HUES64 (cell line): ENCODE measurements around the gene GLT8D1.

ENCODE experiments used
- H3K27ac ChIP-seq: 2 replicates; pipeline ENCODE4 v1.7.0; 2013; ENCODE audit warnings: low read depth, low read length, inconsistent platforms
- H3K27me3 ChIP-seq: 2 replicates; pipeline ENCODE4 v1.6.1; 2013; ENCODE audit warnings: mild to moderate bottlenecking, low read length; ENCODE audit not compliant: insufficient read depth
- H3K36me3 ChIP-seq: 2 replicates; pipeline ENCODE4 v1.6.1; 2013; ENCODE audit warnings: mild to moderate bottlenecking, low read length; ENCODE audit not compliant: insufficient read depth
- H3K4me1 ChIP-seq: 2 replicates; pipeline ENCODE4 v1.6.1; 2013; ENCODE audit warnings: mild to moderate bottlenecking, low read length, moderate library complexity; ENCODE audit not compliant: insufficient read depth
- H3K4me3 ChIP-seq: 2 replicates; pipeline ENCODE4 v1.5.1; 2013; ENCODE audit warnings: mild to moderate bottlenecking, low read length, moderate library complexity
- H3K9ac ChIP-seq: 2 replicates; pipeline ENCODE4 v1.6.1; 2013; ENCODE audit warnings: mild to moderate bottlenecking, low read depth, low read length
- H3K9me3 ChIP-seq: 2 replicates; pipeline ENCODE4 v1.6.1; 2013; ENCODE audit warnings: low read depth, low read length; ENCODE audit not compliant: insufficient read depth
- WGBS: fragments of 150-250, 120-280 bp; methylation state at CpG from one replicate; pipeline ENCODE4 v1.1.7; 2013; ENCODE audit warnings: missing lambda C conversion rate; 5-methylcytosine and 5-hydroxymethylcytosine counted together

GLT8D1 gene

GRCh38 chr3:52690560-52690959, 15.0 kb downstream of the GLT8D1 start:
- H3K27me3 ChIP-seq: no peaks in the 10 kb centered on the region
- no peak overlapping the region for H3K9ac ChIP-seq
- 98% methylated on average over 2 of the region's 2 CpGs for WGBS
- peaks cover 10% of the 10 kb centered on the region; the same call in 1 of the 2 replicates for H3K4me1 ChIP-seq
- peaks cover 92% of the 10 kb centered on the region for H3K36me3 ChIP-seq
- H3K9me3 ChIP-seq: no peaks in the 10 kb centered on the region
- H3K4me3 ChIP-seq: no peak overlapping the region
- H3K27ac ChIP-seq: no peak overlapping the region

GRCh38 chr3:52689151-52689550, 16.4 kb downstream of the GLT8D1 start:
- H3K9me3 ChIP-seq: no peaks in the 10 kb centered on the region
- no peak overlapping the region for H3K4me3 ChIP-seq
- peaks cover 18% of the 10 kb centered on the region for H3K4me1 ChIP-seq
- peaks cover 78% of the 10 kb centered on the region for H3K36me3 ChIP-seq
- no peaks in the 10 kb centered on the region for H3K27me3 ChIP-seq
- H3K9ac ChIP-seq: no peak overlapping the region
- 97% methylated on average over 3 of the region's 3 CpGs for WGBS
- no peak overlapping the region for H3K27ac ChIP-seq

GRCh38 chr3:52688266-52688665, 17.3 kb downstream of the GLT8D1 start:
- peaks cover 70% of the 10 kb centered on the region for H3K36me3 ChIP-seq
- H3K4me1 ChIP-seq: peaks cover 19% of the 10 kb centered on the region
- H3K27me3 ChIP-seq: no peaks in the 10 kb centered on the region
- H3K4me3 ChIP-seq: peak overlapping the region; percentile 91; the same call in 1 of the 2 replicates
- H3K9me3 ChIP-seq: no peaks in the 10 kb centered on the region
- peak overlapping the region; percentile 99; the same call in 1 of the 2 replicates for H3K9ac ChIP-seq
- no peak overlapping the region for H3K27ac ChIP-seq
- WGBS: 97% methylated on average over 6 of the region's 6 CpGs

GRCh38 chr3:52685709-52686691, 19.6 kb downstream of the GLT8D1 start, which contains the start of the genes GNL3 and PBRM1:
TSS of gene GNL3 (plus strand) at chr3:52686032. CDS start at chr3:52686093, 61 bp downstream.
TSS of gene PBRM1 (minus strand) at chr3:52685913.
- WGBS: under 1% methylated on average over 82 of the region's 82 CpGs
- H3K36me3 ChIP-seq: peaks cover 58% of the 10 kb centered on the region

GRCh38 chr3:52685285-52685708, 20.3 kb downstream of the GLT8D1 start:
- Histone ChIP-seq H3K9me3 (no peaks in the 10 kb centered on the region), H3K27me3 (no peaks in the 10 kb centered on the region), H3K4me3 (peak overlapping the region; percentile 91), H3K27ac (peak overlapping the region; percentile 94), H3K36me3 (peaks cover 54% of the 10 kb centered on the region), H3K9ac (peak overlapping the region; percentile 99), H3K4me1 (peaks cover 27% of the 10 kb centered on the region)
- WGBS: under 1% methylated on average over 41 of the region's 41 CpGs

More at GRCh38 chr3:52685709-52686691, 19.6 kb downstream of the GLT8D1 start, which contains the start of the genes GNL3 and PBRM1:
- Histone ChIP-seq H3K27ac (peak within 1 kb of the TSS; percentile 94), H3K9me3 (no peaks in the 10 kb centered on the region), H3K4me1 (peaks cover 27% of the 10 kb centered on the region), H3K27me3 (no peaks in the 10 kb centered on the region), H3K4me3 (peak within 1 kb of the TSS; percentile 91), H3K9ac (peak within 1 kb of the TSS; percentile 99)

- peak overlapping the region; percentile 99; the same call in 1 of the 2 replicates for H3K9ac ChIP-seq
- H3K4me1 ChIP-seq: peaks cover 27% of the 10 kb centered on the region
- peak overlapping the region; percentile 91 for H3K4me3 ChIP-seq
- H3K27me3 ChIP-seq: no peaks in the 10 kb centered on the region
- H3K36me3 ChIP-seq: peaks cover 54% of the 10 kb centered on the region
- H3K27ac ChIP-seq: no peak overlapping the region
- no peaks in the 10 kb centered on the region for H3K9me3 ChIP-seq
- WGBS: 81% methylated on average over 3 of the region's 5 CpGs
Observed at GRCh38 chr3:52684184-52684583, 21.4 kb downstream of the GLT8D1 start.

- peaks cover 54% of the 10 kb centered on the region for H3K36me3 ChIP-seq
- H3K4me3 ChIP-seq: no peak overlapping the region
Observed at GRCh38 chr3:52683611-52684010, 22.0 kb downstream of the GLT8D1 start.

GRCh38 chr3:52682016-52682415, 23.6 kb downstream of the GLT8D1 start:
- Histone ChIP-seq H3K27ac (0 out of 2 replicates have a peak overlapping the region, but pooled peaks have one; percentile 12), H3K9ac (peak overlapping the region; percentile 49)

More at GRCh38 chr3:52683611-52684010, 22.0 kb downstream of the GLT8D1 start:
- Histone ChIP-seq H3K27me3 (no peaks in the 10 kb centered on the region), H3K27ac (no peak overlapping the region), H3K9ac (no peak overlapping the region), H3K4me1 (peaks cover 27% of the 10 kb centered on the region), H3K9me3 (no peaks in the 10 kb centered on the region)
- WGBS: 84% methylated on average over 6 of the region's 6 CpGs

GRCh38 chr3:52681596-52681995, 24.0 kb downstream of the GLT8D1 start:
- H3K36me3 ChIP-seq: peaks cover 52% of the 10 kb centered on the region
- 78% methylated on average over 3 of the region's 3 CpGs for WGBS
- H3K27me3 ChIP-seq: no peaks in the 10 kb centered on the region
- H3K9me3 ChIP-seq: no peaks in the 10 kb centered on the region
- peak overlapping the region; percentile 49 for H3K9ac ChIP-seq
- no peak overlapping the region for H3K4me3 ChIP-seq
- peaks cover 17% of the 10 kb centered on the region for H3K4me1 ChIP-seq
- H3K27ac ChIP-seq: 0 out of 2 replicates have a peak overlapping the region, but pooled peaks have one; percentile 12

More at GRCh38 chr3:52682016-52682415, 23.6 kb downstream of the GLT8D1 start:
- Histone ChIP-seq H3K27me3 (no peaks in the 10 kb centered on the region), H3K4me3 (no peak overlapping the region), H3K9me3 (no peaks in the 10 kb centered on the region), H3K36me3 (peaks cover 52% of the 10 kb centered on the region), H3K4me1 (peaks cover 19% of the 10 kb centered on the region)

- H3K27ac ChIP-seq: no peak overlapping the region
- peaks cover 15% of the 10 kb centered on the region for H3K4me1 ChIP-seq
- H3K9ac ChIP-seq: no peak overlapping the region
- WGBS: no CpG with 5 or more reads among the region's 1 CpG
- peaks cover 63% of the 10 kb centered on the region for H3K36me3 ChIP-seq
- H3K9me3 ChIP-seq: no peaks in the 10 kb centered on the region
- no peak overlapping the region for H3K4me3 ChIP-seq
- H3K27me3 ChIP-seq: no peaks in the 10 kb centered on the region
Observed at GRCh38 chr3:52679811-52680210, 25.8 kb downstream of the GLT8D1 start.

- Histone ChIP-seq H3K27me3 (no peaks in the 10 kb centered on the region), H3K9me3 (no peaks in the 10 kb centered on the region), H3K36me3 (peaks cover 65% of the 10 kb centered on the region), H3K27ac (no peak overlapping the region), H3K9ac (no peak overlapping the region), H3K4me3 (no peak overlapping the region), H3K4me1 (peaks cover 9% of the 10 kb centered on the region)
- WGBS: 100% methylated on average over 3 of the region's 3 CpGs
Observed at GRCh38 chr3:52679199-52679538, 26.4 kb downstream of the GLT8D1 start.
